ENCODE data around the gene PLA2G4C.
"Not testable (repeated sequence)": the region's sequence is repeated elsewhere in the genome, so short reads cannot be mapped to it uniquely, and the experiment has no call there.

DNA sequence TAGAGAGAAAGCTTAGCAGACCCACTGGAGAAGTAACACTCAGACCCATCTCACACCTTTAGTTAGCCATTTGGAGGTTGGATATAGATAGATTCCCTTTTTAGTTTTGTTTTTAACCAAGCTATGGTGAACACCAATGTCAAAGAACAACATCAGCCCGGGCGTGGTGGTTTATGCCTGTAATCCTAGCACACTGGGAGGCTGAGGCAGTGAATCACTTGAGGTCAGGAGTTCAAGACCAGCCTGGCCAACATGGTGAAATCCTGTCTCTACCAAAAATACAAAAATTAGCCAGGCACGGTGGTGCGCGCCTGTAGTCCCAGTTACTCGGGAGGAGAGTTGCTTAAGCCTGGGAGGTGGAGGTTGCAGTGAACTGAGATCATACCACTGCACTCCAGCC lies 21.6 kb downstream of the PLA2G4C start:
- TF ChIP-seq EP300, POLR2A (IDR thresholded peaks at IDR 0.05): not testable (repeated sequence)
- TF ChIP-seq, protein P1, sequence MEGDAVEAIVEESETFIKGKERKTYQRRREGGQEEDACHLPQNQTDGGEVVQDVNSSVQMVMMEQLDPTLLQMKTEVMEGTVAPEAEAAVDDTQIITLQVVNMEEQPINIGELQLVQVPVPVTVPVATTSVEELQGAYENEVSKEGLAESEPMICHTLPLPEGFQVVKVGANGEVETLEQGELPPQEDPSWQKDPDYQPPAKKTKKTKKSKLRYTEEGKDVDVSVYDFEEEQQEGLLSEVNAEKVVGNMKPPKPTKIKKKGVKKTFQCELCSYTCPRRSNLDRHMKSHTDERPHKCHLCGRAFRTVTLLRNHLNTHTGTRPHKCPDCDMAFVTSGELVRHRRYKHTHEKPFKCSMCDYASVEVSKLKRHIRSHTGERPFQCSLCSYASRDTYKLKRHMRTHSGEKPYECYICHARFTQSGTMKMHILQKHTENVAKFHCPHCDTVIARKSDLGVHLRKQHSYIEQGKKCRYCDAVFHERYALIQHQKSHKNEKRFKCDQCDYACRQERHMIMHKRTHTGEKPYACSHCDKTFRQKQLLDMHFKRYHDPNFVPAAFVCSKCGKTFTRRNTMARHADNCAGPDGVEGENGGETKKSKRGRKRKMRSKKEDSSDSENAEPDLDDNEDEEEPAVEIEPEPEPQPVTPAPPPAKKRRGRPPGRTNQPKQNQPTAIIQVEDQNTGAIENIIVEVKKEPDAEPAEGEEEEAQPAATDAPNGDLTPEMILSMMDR (IDR thresholded peaks at IDR 0.05) = not testable (repeated sequence)
